OCI-LY3 (cell line): ENCODE measurements around the gene NUP42.

ENCODE experiments used
- CTCF ChIP-seq: fragments of 200-600, 300-600 bp; sonication (generic); IDR thresholded peaks from 2 replicates; pipeline ENCODE4 v1.5.1; 2014; ENCODE audit warnings: antibody characterized with exemption, low read length, low read depth
- EZH2phosphoT487 ChIP-seq: fragments of 200-600 bp; shearing (Covaris generic); IDR thresholded peaks from 2 replicates; pipeline ENCODE4 v1.6.1; 2018; ENCODE audit warnings: antibody characterized with exemption, mixed run types, low read depth

- TF ChIP-seq CTCF (no peak), EZH2phosphoT487 (no peak)
Observed at GRCh38 chr7:23216021-23216420, 34.2 kb downstream of the NUP42 start.
